Natural killer cell (primary cell): ENCODE measurements around the gene FAM107A. TPM values are rescaled to one million over a fixed set of nuclear protein-coding genes. Genes with fewer than 3 reads are reported as not detected.

Experiments used
- ATAC-seq, 3 donors: fragments of 150-1000 bp in 2 of 3; fragments of 200-7000 bp in 1 of 3; cut with Tn5 transposase; 1 replicate in 1 of 3; 2 replicates in 2 of 3; pipeline ENCODE4 v1.10.0; 2021; ENCODE audit warnings: mild to moderate bottlenecking in 2 of 3, moderate library complexity in 2 of 3
- DNase-seq, 2 donors: peaks; one replicate each; pipeline versions ENCODE4 v3.0.0 to v3.0.0-alpha.2; 2013 to 2021; ENCODE audit warnings: mixed read lengths in 1 of 2
- H3K27ac ChIP-seq: one replicate; pipeline ENCODE4 v1.5.1; 2013; ENCODE audit warnings: mild to moderate bottlenecking, low read length
- H3K27me3 ChIP-seq: one replicate; pipeline ENCODE4 v1.6.1; 2013; ENCODE audit warnings: low read length; ENCODE audit not compliant: control insufficient read depth, insufficient read depth
- H3K36me3 ChIP-seq: one replicate; pipeline ENCODE4 v1.6.1; 2013; ENCODE audit warnings: low read length; ENCODE audit not compliant: control insufficient read depth, insufficient read depth
- H3K4me1 ChIP-seq: one replicate; pipeline ENCODE4 v1.6.1; 2013; ENCODE audit warnings: low read length; ENCODE audit not compliant: control insufficient read depth, insufficient read depth
- H3K4me3 ChIP-seq: one replicate; pipeline ENCODE4 v1.5.1; 2013; ENCODE audit warnings: low read length
- H3K9me3 ChIP-seq: one replicate; pipeline ENCODE4 v1.6.1; 2013; ENCODE audit warnings: low read length; ENCODE audit not compliant: control insufficient read depth, insufficient read depth
- H3K27ac Mint-ChIP-seq, 2 donors: one replicate each; pipeline ENCODE4 v1.8.0; 2022; ENCODE audit warnings: mild to moderate bottlenecking in 2 of 2, mixed read lengths in 2 of 2, moderate library complexity in 1 of 2
- H3K27me3 Mint-ChIP-seq, 2 donors: one replicate each; pipeline ENCODE4 v1.8.0; 2022; ENCODE audit warnings: low read depth in 2 of 2, mixed read lengths in 2 of 2
- H3K36me3 Mint-ChIP-seq: one replicate; pipeline ENCODE4 v1.8.0; 2022; ENCODE audit warnings: mixed read lengths
- H3K4me1 Mint-ChIP-seq, 2 donors: one replicate each; pipeline ENCODE4 v1.8.0; 2022; ENCODE audit warnings: mixed read lengths in 2 of 2
- H3K4me3 Mint-ChIP-seq: one replicate; pipeline ENCODE4 v1.8.0; 2022; ENCODE audit warnings: mild to moderate bottlenecking, moderate library complexity, mixed read lengths
- H3K9me3 Mint-ChIP-seq, 2 donors: one replicate each; pipeline ENCODE4 v1.8.0; 2022; ENCODE audit warnings: mixed read lengths in 2 of 2
- CTCF ChIP-seq: fragments of 200-600 bp; IDR thresholded peaks from one replicate; pipeline ENCODE4 v1.8.0; 2022; ENCODE audit warnings: antibody characterized with exemption
- WGBS: methylation state at CpG from one replicate; pipeline ENCODE4 v1.1.7; 2013; ENCODE audit warnings: missing lambda C conversion rate; ENCODE audit not compliant: insufficient coverage; 5-methylcytosine and 5-hydroxymethylcytosine counted together
- intact Hi-C: fragments of 100-400 bp; cut with micrococcal nuclease; formaldehyde crosslinking; loops from one replicate; pipeline ENCODE4 v1.14.2; 2022
- total RNA-seq, 4 donors: library from RNA; stranded (reverse); fragments of 120-200 nt in 1 of 4; gene quantifications; one replicate each; pipeline versions ENCODE4 v1.2.3 to v1.2.4, GENCODE V29; 2013 to 2022

Gene FAM107A
- total RNA-seq, 3 donors from 2014 or later (not counting 1 experiment from before 2014, with no cell fraction given), result not detected

DNA sequence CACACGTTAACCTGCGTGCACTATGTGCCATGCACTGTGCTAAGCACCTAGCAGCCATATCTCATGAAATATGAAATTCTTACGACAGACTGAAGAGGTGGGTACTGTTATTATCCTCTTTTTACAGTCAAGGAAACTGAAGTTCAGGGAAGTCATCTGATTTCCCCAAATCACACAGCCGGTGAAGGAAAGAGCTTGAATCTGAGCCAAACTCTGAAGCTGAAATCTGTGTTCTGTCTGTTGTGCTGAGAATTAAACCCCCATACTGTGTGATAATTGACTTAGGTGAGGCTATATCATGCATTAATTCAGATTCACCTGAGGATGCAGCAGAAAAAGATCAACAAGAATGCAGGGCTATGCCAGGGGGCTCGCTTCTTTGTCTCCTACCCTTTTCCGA lies 475 bp downstream of the FAM107A start:
- H3K4me3 ChIP-seq, result no peak overlapping the region
- H3K36me3 Mint-ChIP-seq, result no peaks in the 10 kb centered on the region
- no peaks in the 10 kb centered on the region for H3K4me1 Mint-ChIP-seq
- H3K36me3 ChIP-seq, result no peaks in the 10 kb centered on the region
- ATAC-seq, result no peak
- no peaks in the 10 kb centered on the region for H3K9me3 Mint-ChIP-seq
- H3K27me3 ChIP-seq, result no peaks in the 10 kb centered on the region
- TF ChIP-seq CTCF, result no peak
- H3K4me1 ChIP-seq, result no peaks in the 10 kb centered on the region
- H3K9me3 ChIP-seq, result no peaks in the 10 kb centered on the region
- intact Hi-C loops, result no loop called here
- DNase-seq, result no peak
- no peak overlapping the region for H3K4me3 Mint-ChIP-seq
- 66% methylated on average over 6 of the region's 6 CpGs for WGBS
- H3K27ac Mint-ChIP-seq, result no peak overlapping the region
- H3K27me3 Mint-ChIP-seq, result peaks cover 7 to 10% of the 10 kb centered on the region in 2 donors
- H3K27ac ChIP-seq, result no peak overlapping the region

- Mint-ChIP-seq H3K4me1 (no peaks in the 10 kb centered on the region), H3K27me3 (peaks cover 3 to 10% of the 10 kb centered on the region in 2 donors), H3K9me3 (no peaks in the 10 kb centered on the region), H3K36me3 (no peaks in the 10 kb centered on the region), H3K4me3 (no peak overlapping the region), H3K27ac (no peak overlapping the region)
- Histone ChIP-seq H3K9me3 (no peaks in the 10 kb centered on the region), H3K4me3 (no peak overlapping the region), H3K27me3 (no peaks in the 10 kb centered on the region), H3K27ac (no peak overlapping the region), H3K4me1 (no peaks in the 10 kb centered on the region), H3K36me3 (no peaks in the 10 kb centered on the region)
- intact Hi-C loops, result no loop called here
- ATAC-seq, result no peak
- 49% methylated on average over 8 of the region's 8 CpGs for WGBS
- DNase-seq, result no peak
- no peak for TF ChIP-seq CTCF
Observed at GRCh38 chr3:58575971-58576652, 1.1 kb downstream of the FAM107A start.

- H3K9me3 ChIP-seq, result no peaks in the 10 kb centered on the region
- no peak for DNase-seq
- H3K27me3 ChIP-seq, result no peaks in the 10 kb centered on the region
- no peak overlapping the region for H3K4me3 Mint-ChIP-seq
- H3K9me3 Mint-ChIP-seq, result no peaks in the 10 kb centered on the region
- no peak for ATAC-seq
- H3K36me3 ChIP-seq, result no peaks in the 10 kb centered on the region
- peaks cover 3 to 10% of the 10 kb centered on the region in 2 donors for H3K27me3 Mint-ChIP-seq
- intact Hi-C loops, result no loop called here
- WGBS, result 93% methylated on average over 4 of the region's 4 CpGs
- no peak overlapping the region for H3K27ac ChIP-seq
- H3K4me1 Mint-ChIP-seq, result no peaks in the 10 kb centered on the region
- no peak overlapping the region for H3K4me3 ChIP-seq
- H3K27ac Mint-ChIP-seq, result no peak overlapping the region
- H3K36me3 Mint-ChIP-seq, result no peaks in the 10 kb centered on the region
- TF ChIP-seq CTCF, result no peak
- no peaks in the 10 kb centered on the region for H3K4me1 ChIP-seq
Observed at GRCh38 chr3:58574682-58575081, 2.5 kb downstream of the FAM107A start.

GRCh38 chr3:58574106-58574505 lies 3.1 kb downstream of the FAM107A start:
- H3K9me3 ChIP-seq, result no peaks in the 10 kb centered on the region
- no peaks in the 10 kb centered on the region for H3K36me3 Mint-ChIP-seq
- peaks cover 3 to 6% of the 10 kb centered on the region in 2 donors for H3K27me3 Mint-ChIP-seq
- no peak for DNase-seq
- no peak overlapping the region for H3K27ac ChIP-seq
- peaks cover under 1% of the 10 kb centered on the region in 2 donors for H3K4me1 Mint-ChIP-seq
- H3K27me3 ChIP-seq, result no peaks in the 10 kb centered on the region
- H3K4me3 ChIP-seq, result no peak overlapping the region
- no peak for TF ChIP-seq CTCF
- no peaks in the 10 kb centered on the region for H3K36me3 ChIP-seq
- H3K4me1 ChIP-seq, result no peaks in the 10 kb centered on the region
- intact Hi-C loops, result no loop called here
- H3K4me3 Mint-ChIP-seq, result no peak overlapping the region
- H3K9me3 Mint-ChIP-seq, result no peaks in the 10 kb centered on the region
- ATAC-seq, result no peak
- no peak overlapping the region for H3K27ac Mint-ChIP-seq
- WGBS, result 93% methylated on average over 3 of the region's 3 CpGs
